ENCODE measurements around the gene AGAP6.
"Not testable (repeated sequence)": the region's sequence is repeated elsewhere in the genome, so short reads cannot be mapped to it uniquely, and the experiment has no call there.

Gene AGAP6

DNA sequence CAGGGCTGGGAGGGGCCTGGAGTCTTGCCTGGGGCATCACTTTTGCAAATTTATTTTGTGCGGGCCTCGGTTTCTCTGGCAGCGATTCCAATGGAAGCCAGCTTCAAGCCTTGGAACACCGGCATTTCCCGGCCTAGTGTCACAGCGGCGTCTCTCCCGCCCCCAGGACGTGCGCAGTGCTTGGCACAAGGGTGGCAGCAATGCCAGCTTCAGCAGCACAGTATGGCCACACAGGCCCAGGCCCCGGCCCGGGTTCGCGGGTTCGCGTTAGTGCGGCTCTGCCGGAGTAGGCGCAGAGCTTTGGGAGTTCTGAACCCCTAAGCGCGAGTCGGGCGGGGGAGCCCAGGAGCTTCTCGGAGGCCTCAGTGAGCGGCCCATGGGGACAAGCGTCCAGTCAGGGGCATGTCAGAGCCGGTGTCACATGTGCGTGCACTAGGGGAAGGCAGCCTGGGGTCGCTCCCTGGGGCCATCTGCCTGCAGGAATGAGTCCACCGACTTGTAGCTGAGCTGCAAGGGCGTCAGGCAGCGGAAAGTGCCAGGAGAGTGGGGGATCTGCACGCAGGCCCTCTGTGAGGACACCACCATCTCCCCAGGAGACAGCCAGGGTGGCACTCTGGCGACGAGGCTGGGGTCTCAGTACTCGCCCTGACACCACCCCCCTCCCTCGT, 36.6 kb downstream of the AGAP6 start:
- DNase-seq: not testable (repeated sequence)

- no peak for DNase-seq
Measured at GRCh38 chr10:50025627-50026026, 37.4 kb downstream of the AGAP6 start.

- no peak for DNase-seq
Measured at GRCh38 chr10:50027195-50027594, 39.0 kb downstream of the AGAP6 start.

GRCh38 chr10:50033481-50033880, 45.3 kb downstream of the AGAP6 start:
- no peak for DNase-seq

DNA sequence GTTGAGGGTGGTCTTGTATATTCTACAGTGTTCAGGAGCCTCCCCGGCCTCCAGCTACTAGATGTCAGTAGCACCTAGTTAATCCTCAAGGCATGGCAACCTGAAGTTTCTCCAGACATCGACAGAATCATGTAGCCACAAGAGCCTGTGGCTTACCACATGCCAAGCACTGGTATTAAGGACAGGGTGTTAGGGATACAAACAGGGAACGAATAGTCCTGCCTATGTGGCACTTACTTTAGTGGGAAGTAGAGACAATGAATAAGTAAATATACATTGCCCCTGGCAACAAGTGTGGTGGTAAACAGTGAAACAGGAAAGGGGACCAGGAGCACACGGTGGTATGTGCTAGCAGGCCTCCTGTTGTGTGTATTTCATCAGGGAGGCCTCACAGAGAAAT, 47.1 kb downstream of the AGAP6 start:
- not testable (repeated sequence) for DNase-seq

DNA sequence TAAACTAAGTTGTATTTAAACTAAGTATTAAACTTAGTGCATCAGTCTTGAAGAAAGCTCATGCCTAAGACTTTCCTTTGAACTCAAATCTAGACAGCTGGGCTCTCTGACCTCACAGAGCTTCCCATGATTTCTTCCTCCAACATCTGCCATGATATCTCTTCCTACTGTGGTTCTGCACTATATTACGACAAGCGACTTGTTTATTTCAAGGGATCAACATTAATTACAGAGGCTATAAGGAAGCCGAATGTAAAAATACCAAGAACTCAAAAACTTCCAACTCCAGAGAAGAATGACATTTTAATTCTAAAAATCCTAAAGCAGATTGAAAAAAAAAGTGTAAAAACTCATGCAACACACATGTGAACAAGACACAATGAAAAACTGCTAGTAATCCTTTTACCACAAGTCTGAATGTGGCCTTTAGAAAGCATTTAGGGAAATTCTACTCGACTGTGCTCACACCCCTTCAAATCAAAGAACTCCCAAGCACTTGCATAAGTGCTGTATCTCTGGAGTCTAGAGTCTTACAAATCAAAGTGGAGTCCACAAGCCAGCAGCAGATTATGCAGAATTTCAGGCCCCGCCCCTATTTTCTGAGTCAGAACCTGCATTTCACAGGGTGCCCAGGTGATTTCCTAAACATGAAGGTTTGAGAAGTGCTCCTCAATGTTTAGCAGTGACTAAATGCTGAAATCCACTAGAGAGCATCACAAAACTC, 56.9 kb downstream of the AGAP6 start:
- DNase-seq: no peak

- DNase-seq: not testable (repeated sequence)
Measured at GRCh38 chr10:50046457-50046856, 58.3 kb downstream of the AGAP6 start.

DNA sequence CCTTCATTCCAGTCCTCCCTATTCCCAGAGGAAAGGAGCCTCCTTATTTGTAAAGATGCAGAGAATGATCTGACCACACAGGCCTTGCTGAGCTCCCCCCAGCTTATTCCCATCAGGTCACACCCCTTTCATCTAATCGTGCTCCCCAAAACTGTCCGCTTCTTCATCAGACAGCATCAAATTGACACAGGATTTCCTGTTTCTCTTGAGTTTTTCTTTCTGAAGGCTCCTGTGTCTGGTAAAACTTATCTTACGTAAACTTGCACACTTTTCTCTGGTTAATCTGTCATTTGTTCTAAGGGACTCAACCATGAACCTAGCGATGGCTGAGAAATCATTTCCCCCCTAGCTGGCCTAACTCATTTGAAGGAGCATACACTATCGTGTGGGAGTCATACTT, 59.4 kb downstream of the AGAP6 start:
- DNase-seq: not testable (repeated sequence)

- not testable (repeated sequence) for DNase-seq
Measured at GRCh38 chr10:50051995-50052660, 63.9 kb downstream of the AGAP6 start.

DNA sequence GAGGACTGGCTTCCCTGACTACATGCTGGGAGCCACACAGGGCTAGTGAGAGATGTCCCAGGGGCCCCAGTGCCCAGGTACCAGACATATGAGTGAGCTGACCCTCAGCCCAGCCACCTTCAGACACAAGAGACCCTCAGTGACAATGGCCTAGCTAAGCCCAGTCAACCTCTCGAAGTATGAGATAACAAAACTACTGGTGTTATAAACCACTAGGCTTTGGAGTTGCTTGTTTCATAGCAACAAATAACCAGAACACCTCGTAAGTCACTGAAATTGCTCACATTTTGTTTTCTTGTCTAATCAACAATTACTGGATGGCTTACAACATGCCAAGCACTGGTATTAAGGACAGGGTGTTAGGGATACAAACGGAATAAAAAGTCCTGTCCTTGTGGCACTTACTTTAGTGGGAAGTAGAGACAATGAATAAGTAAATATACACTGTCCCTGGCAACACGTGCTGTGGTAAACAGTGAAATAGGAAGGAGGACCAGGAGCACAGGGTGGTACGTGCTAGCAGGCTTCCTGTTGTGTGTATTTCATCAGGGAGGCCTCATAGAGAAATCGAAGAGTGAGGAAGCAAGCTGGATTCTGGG, 64.7 kb downstream of the AGAP6 start:
- DNase-seq: not testable (repeated sequence)

DNA sequence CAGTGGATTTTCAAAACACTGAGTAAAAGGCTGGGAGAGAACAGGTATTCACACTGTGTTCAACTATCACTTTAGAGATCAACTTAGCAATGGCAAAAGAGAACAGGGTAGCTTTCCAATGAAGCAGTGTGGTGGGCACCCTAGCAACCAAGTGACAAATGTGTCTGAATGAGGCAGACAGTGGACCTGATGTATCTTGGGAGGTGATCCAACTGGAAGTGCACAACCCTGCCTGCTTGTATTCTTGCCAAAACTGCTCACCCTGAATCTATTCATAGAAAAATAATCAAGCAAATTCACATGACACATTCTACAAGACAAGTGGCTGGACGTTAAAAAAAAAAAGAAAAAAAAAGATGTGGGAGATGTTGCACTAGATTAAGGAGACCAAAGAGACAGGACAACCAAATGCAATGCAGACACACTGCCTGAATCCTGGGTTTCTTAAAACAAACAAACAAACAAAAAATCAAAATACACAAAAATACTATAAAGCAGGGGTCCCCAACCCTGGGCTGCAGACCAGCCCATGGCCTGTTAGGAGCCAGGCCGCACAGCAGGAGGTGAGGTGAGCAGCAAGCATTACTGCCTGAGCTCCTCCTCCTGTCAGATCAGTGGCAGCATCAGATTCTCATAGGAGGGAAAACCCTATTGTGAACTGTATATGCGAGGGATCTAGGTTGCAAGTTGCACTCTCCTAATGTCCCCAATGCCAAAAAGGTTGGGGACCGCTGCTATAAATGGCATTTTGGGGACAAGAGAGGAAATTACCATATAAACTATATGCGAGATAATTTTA, 67.5 kb downstream of the AGAP6 start:
- DNase-seq: not testable (repeated sequence)

DNA sequence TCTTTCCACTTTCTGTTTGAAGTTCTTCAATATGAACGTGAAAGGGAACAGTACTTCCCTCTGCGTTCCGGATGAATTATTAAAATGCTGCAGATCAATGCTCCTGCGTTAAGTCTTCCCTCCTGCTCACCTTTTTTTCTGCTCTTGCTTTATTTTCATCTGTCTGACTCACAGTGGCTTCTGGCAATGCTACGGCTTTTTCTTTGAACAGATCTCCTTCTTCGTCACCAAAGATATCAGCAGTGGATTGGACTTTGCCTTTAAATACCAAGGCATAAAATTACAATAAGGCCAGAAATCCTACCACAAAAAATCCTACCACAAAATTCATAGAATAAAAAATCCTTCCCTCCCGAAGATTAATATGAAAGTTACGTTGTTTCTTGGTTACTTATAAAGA, 68.4 kb downstream of the AGAP6 start:
- DNase-seq: not testable (repeated sequence)

GRCh38 chr10:50058727-50059126, 70.5 kb downstream of the AGAP6 start:
- not testable (repeated sequence) for DNase-seq

DNA sequence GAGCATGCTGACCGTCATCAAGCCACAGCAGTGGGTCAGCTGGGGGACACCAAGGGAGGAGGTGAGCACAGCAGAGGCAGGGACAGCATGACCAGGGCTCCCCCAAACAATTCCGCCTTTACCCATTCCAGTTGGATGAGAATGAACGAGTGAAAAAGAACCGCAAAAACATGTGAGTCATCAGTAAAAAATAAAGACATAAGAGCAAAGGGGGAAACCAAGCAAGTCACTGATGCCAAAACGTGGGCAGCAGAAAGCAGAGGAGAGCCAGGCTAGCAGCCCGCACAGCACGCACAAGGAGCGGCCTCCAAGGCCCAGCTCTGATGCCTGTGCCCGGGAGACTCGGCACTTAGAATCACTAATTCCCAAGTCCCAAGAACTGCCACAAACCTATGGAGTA, 71.7 kb downstream of the AGAP6 start:
- DNase-seq: not testable (repeated sequence)

Data from nucleus accumbens (tissue), 56 donors.